Stimulated activated CD4-positive, alpha-beta T cell treated with anti-CD3 and anti-CD28 coated beads, Interleukin-15, amount 100 ng/mL, for 48 hours (primary cell): Measurements from ENCODE around the gene MTHFD1.
A peak's percentile ranks its signal among the peaks of the same experiment; 100 is the strongest.
"Not testable (repeated sequence)": the region's sequence is repeated elsewhere in the genome, so short reads cannot be mapped to it uniquely, and the experiment has no call there.

Source experiments
- DNase-seq, 2 donors: peaks; one replicate each; pipeline ENCODE4 v3.0.0-alpha.2; 2020; ENCODE audit warnings: low read depth in 2 of 2

Gene MTHFD1

GRCh38 chr14:64387782-64388532, at the start of gene MTHFD1:
Gene MTHFD1 (plus strand): TSS chr14:64388353. CDS start chr14:64388428, 75 bp downstream.
- DNase-seq, result peak; percentile 95 to 97

- DNase-seq, result peak; percentile 82 to 84
Measured at GRCh38 chr14:64338616-64339316, 49.4 kb upstream of the MTHFD1 start.

- DNase-seq, result no peak
Measured at GRCh38 chr14:64340560-64341196, 47.5 kb upstream of the MTHFD1 start.

GRCh38 chr14:64347748-64348147, 40.4 kb upstream of the MTHFD1 start:
- DNase-seq, result no peak

GRCh38 chr14:64349741-64350490, 38.2 kb upstream of the MTHFD1 start:
- DNase-seq, result no peak

- DNase-seq, result no peak
Measured at GRCh38 chr14:64363265-64363846, 24.8 kb upstream of the MTHFD1 start.

GRCh38 chr14:64364907-64365306, 23.2 kb upstream of the MTHFD1 start:
- DNase-seq, result no peak

GRCh38 chr14:64365358-64365889, 22.7 kb upstream of the MTHFD1 start:
- not testable (repeated sequence) for DNase-seq

GRCh38 chr14:64369201-64369600, 19.0 kb upstream of the MTHFD1 start:
- DNase-seq, result no peak

GRCh38 chr14:64387232-64387781, 846 bp upstream of the MTHFD1 start:
- no peak for DNase-seq

GRCh38 chr14:64388533-64389285, 556 bp downstream of the MTHFD1 start:
- peak; percentile 6 to 15 for DNase-seq

GRCh38 chr14:64391113-64391725, 3.1 kb downstream of the MTHFD1 start:
- DNase-seq, result no peak

- no peak for DNase-seq
Measured at GRCh38 chr14:64391986-64392385, 3.8 kb downstream of the MTHFD1 start.

- not testable (repeated sequence) for DNase-seq
Measured at GRCh38 chr14:64393189-64393726, 5.1 kb downstream of the MTHFD1 start.

- no peak for DNase-seq
Measured at GRCh38 chr14:64394423-64394822, 6.3 kb downstream of the MTHFD1 start.

GRCh38 chr14:64394977-64395633, 7.0 kb downstream of the MTHFD1 start:
- DNase-seq, result no peak

GRCh38 chr14:64400829-64401459, 12.8 kb downstream of the MTHFD1 start:
- DNase-seq, result no peak

- DNase-seq, result no peak
Measured at GRCh38 chr14:64401949-64402348, 13.8 kb downstream of the MTHFD1 start.
